GM11168 (cell line): ENCODE data around the gene ARHGAP15.

Experiments
- in situ Hi-C: fragments of 300-500 bp; cut with MboI; formaldehyde crosslinking; loops from one replicate; pipeline ENCODE4 v1.12.0; 2022; ENCODE audit warnings: low sequenced_read_pairs; ENCODE audit not compliant: unreplicated experiment

The ARHGAP15 gene

DNA sequence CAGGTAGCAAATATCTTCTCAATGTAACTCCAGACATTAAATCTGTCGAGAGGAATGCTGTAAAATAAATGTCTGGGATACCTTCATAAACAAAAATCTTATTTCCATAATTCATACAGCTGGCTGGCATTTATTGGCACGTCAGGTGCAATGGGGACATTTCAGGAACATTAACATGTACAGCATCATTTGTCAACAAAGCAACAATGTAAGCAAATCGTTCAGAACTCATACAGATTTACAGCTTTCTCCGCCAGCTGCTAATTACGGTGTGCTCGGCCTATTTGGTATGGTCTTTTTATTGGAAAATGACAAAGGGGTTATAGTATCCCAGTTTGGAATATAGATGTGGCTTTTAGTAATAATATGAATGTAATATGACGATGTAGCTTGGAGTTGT, 464.9 kb downstream of the ARHGAP15 start:
- in situ Hi-C loops: no loop called here

- in situ Hi-C loops: no loop called here
Observed at GRCh38 chr2:143594745-143595144, 465.5 kb downstream of the ARHGAP15 start.

GRCh38 chr2:143600116-143600515, 470.9 kb downstream of the ARHGAP15 start:
- in situ Hi-C loops: no loop called here

GRCh38 chr2:143601828-143602227, 472.6 kb downstream of the ARHGAP15 start:
- in situ Hi-C loops: no loop called here

DNA sequence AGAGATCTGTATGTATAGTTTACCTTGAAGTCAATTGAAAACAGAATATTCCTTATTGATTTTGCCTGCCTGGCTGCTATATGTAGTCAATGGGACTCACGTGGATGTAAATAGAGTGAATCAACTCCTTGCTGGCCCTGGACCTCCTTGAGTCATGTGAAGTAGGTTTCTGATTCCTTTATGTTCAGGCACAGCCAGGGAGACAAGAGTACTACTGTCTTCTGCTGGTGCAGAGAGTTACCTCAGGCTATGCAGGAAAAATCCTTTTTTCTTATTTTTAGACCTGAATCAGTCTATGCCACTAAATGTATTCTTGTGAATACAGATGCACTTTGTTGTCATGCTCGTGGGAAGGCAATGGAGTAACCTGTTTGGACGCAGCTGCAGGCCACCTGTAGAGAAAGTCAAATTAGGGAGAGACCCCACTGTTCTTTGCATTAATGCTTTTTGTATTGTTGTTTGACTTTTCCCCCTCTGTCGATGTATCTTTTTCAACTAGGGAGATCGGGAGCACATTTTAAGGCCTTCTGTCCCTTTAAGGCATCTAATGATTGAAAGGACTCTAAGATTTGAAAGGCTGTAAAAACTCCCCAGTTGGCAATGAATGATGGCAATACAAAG, 473.9 kb downstream of the ARHGAP15 start:
- in situ Hi-C loops: no loop called here

GRCh38 chr2:143603846-143604565, 474.8 kb downstream of the ARHGAP15 start:
- in situ Hi-C loops: no loop called here

DNA sequence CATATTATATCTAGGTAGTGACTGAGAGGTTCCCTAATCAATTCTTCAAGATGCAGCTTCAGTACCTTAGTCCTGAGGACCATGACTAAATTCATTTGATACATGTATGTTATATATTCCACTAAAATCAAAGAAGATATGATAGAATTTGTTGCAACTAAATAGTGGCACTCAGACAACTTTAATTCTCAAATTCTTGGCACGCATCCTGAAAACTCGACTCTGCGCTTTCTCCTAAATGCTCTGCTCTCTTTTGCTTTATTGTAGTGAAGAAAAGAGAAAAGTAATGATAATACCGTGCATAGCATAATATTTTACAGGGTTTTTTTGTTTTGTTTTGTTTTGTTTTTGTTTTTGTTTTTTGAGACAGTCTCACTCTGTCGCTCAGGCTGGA, 475.3 kb downstream of the ARHGAP15 start:
- in situ Hi-C loops: no loop called here

- in situ Hi-C loops: no loop called here
Observed at GRCh38 chr2:143607231-143608062, 478.2 kb downstream of the ARHGAP15 start.

GRCh38 chr2:143608063-143608423, 478.8 kb downstream of the ARHGAP15 start:
- in situ Hi-C loops: no loop called here

DNA sequence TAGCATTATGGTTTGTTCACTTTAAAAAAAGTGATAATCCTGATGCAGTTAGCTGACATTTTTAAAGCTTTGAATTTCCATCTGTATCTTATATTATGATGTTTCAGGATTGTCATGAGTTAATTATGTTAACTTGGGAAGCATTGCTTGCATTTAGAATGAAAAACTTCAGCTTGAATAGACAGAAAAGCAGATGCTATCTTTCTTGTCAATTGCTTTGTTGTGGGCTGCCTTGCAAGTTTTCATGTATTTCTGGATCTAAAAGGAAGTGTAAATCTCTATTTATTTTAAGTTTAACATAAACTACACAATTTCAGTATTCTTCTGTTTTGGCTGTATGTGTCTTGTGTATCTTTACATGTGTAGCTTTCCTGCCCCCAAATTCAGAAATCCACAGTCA, 479.5 kb downstream of the ARHGAP15 start:
- in situ Hi-C loops: no loop called here

DNA sequence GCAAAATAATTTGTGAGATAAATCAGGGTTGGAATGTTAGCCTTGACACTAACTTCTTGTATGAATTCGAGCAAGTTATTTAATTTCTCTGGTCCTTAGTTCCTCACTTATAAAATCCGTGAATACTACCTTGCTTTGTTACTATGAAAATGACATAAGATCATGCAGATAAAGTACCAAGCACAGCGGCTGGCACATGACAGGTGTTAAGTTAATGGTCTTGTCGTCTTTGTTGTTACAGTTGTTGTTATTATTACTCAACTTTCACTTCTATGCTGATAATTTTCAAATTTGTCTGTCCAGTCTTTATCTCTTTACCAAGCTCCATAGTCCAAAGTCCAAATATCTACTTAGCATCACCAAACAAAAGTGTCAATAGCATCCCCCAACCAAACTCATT, 482.1 kb downstream of the ARHGAP15 start:
- in situ Hi-C loops: no loop called here

- in situ Hi-C loops: no loop called here
Observed at GRCh38 chr2:143615562-143615961, 486.3 kb downstream of the ARHGAP15 start.

DNA sequence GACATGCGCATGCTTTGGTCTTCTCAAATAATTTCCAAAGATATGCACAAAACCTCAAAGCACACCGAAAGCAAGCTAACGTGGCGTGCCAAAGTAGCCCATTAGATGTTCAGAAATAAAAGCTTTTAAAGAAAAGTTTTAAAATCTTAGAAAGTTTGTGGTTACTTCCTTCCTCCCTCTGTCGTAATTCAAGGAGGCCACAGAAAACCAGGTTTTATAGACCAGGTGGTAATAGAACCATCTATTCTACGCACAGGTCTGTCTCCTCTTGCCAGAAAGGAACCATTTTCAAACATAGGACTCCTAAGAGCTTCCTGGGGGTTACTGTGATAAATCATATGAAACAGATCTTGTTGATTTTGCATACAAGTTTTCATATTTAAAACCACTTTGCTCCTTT, 487.2 kb downstream of the ARHGAP15 start:
- in situ Hi-C loops: no loop called here

- in situ Hi-C loops: no loop called here
Observed at GRCh38 chr2:143617803-143618415, 488.7 kb downstream of the ARHGAP15 start.

GRCh38 chr2:143622106-143622505, 492.9 kb downstream of the ARHGAP15 start:
- in situ Hi-C loops: no loop called here

DNA sequence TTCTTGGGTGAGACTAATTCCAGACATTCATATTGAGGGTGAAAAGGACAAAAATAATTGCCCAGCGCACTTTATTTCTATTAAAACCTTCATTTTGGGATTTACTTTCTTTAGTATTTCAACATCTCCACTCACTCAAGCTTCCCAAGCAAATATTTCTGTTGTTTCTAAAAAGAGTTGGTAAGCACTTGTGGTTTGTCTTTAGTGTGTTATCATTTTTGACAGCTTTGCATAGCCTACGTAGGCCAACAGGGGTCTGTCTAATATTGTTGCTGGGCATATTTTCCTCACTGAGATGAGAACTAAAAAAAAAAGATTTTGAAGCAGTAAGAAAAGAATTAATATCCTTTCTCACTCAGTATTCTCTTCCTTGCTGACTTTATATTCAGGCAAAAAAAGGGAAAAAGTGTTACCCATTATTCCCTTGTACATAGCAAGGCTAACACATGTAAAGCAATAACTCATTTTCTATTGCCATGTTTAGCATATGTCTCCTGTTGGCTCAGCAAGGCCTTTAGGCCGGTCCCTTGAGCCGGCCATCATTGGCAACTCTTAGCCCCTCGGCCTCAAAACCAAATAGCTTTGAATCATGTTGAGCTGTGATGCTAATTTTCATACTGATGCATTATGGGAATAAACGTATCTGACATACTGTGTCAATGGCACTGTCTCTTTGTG, 494.2 kb downstream of the ARHGAP15 start:
- in situ Hi-C loops: no loop called here

DNA sequence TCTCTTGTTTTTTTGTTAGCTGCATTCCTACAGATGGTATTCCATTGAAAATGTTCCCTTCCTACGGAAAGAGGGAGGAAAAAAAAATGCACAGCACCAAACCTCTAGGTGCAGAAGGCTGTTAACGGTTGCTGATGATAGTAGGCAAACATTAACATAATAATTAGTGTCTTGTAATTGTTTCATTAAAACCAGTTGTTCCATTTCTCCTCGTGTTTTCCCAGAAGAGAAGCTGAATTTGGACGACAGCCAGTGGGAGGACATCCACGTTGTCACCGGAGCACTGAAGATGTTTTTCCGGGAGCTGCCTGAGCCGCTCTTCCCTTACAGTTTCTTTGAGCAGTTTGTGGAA, 494.7 kb downstream of the ARHGAP15 start:
- in situ Hi-C loops: no loop called here

DNA sequence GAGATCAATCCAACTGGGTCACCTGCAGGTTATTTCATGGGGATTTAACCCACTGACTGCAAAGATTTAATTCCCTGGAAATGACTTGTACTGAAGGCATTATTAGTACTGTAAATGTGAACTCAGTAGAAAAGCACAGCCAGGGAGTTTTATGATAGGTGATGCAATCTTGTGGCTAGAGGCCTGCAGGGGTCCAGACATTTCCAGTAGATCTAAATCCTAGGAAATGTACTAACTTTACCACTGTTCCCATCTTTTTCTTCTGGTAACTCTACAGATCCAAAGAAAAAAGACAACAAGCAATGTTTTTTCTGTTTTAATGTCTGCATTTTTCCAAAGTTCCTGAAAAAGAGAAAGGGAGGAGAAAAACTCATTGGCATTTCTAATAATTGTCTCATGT, 500.1 kb downstream of the ARHGAP15 start:
- in situ Hi-C loops: no loop called here

DNA sequence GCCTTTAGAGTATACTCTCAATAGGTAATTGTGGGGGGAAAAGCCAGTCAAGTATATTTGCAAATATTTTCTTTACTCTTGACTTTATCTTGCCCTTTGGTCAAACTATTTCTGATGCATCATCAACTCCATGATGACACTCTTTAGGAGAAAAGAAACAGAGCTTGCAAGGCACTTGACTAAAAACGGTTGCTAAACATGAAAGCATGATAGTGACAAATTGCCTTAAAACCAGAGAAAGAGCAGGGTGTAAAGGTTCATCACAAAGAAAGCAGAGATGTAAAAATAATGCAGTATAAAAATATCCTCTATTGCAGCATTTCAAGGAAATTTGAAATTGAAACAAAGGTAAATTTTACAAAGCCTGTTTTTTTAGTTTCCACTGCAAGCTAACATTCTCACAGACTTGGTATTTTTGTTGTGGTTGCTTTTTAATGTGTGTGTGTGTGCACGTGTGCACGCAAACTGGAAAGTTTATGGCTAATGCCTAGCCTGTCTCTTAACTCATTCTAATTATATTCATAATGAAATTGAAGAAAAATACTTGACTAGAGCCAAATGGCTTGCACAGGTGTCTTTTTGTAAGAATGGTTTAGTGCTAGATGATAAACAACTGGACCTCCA, 503.6 kb downstream of the ARHGAP15 start:
- in situ Hi-C loops: no loop called here

- in situ Hi-C loops: no loop called here
Observed at GRCh38 chr2:143633419-143633818, 504.2 kb downstream of the ARHGAP15 start.
